Nephron (organoid): ENCODE results near the gene CFB.

Source experiments
- H3K27ac Mint-ChIP-seq, 3 experiments: 2 replicates each; pipeline ENCODE4 v1.8.0; 2020; ENCODE audit warnings: mixed read lengths in 3 of 3, mild to moderate bottlenecking in 2 of 3, moderate library complexity in 1 of 3
- H3K27me3 Mint-ChIP-seq: 2 replicates; pipeline ENCODE4 v1.8.0; 2021; ENCODE audit warnings: low read depth, mild to moderate bottlenecking, moderate library complexity, mixed read lengths
- H3K36me3 Mint-ChIP-seq: 2 replicates; pipeline ENCODE4 v1.8.0; 2020; ENCODE audit warnings: low read depth, mixed read lengths
- H3K4me1 Mint-ChIP-seq: 2 replicates; pipeline ENCODE4 v1.8.0; 2020; ENCODE audit warnings: mixed read lengths
- H3K4me3 Mint-ChIP-seq, 3 experiments: 2 replicates each; pipeline ENCODE4 v1.8.0; 2020; ENCODE audit warnings: mild to moderate bottlenecking in 3 of 3, mixed read lengths in 3 of 3, moderate library complexity in 2 of 3
- H3K9me3 Mint-ChIP-seq: 2 replicates; pipeline ENCODE4 v1.8.0; 2020; ENCODE audit warnings: mixed read lengths
- CTCF ChIP-seq, 3 experiments: fragments of 200-600 bp; sonication (generic); IDR thresholded peaks; one replicate each; pipeline ENCODE4 v1.5.0; 2021; ENCODE audit warnings: antibody characterized with exemption in 3 of 3; ENCODE audit not compliant: unreplicated experiment in 3 of 3

The CFB gene

DNA sequence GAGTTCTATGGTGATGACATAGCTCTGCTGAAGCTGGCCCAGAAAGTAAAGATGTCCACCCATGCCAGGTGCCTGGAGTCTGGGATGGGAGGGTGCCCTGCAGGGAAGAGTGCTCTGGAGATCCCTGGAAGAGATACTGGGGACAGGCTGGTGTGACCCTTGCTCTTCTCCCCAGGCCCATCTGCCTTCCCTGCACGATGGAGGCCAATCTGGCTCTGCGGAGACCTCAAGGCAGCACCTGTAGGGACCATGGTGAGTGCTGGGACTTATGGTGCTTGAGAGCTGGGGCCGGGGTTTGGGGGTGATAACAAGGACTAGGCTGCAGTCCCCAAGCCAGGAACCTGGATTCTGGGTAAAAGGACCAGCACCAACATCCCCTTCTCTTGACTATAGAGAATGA lies 2.2 kb upstream of the CFB start:
- Mint-ChIP-seq H3K27ac (no peak overlapping the region), H3K4me1 (peaks cover 13% of the 10 kb centered on the region), H3K4me3 (no peak overlapping the region), H3K9me3 (no peaks in the 10 kb centered on the region), H3K36me3 (no peaks in the 10 kb centered on the region), H3K27me3 (peaks cover 14% of the 10 kb centered on the region)
- TF ChIP-seq CTCF (IDR thresholded peaks at IDR 0.05; ENCODE audit: unreplicated experiment in 3 of 3), result no peak

DNA sequence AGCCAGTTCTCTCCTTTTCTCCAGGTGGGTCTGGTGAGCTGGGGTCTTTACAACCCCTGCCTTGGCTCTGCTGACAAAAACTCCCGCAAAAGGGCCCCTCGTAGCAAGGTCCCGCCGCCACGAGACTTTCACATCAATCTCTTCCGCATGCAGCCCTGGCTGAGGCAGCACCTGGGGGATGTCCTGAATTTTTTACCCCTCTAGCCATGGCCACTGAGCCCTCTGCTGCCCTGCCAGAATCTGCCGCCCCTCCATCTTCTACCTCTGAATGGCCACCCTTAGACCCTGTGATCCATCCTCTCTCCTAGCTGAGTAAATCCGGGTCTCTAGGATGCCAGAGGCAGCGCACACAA lies 765 bp upstream of the CFB start:
- TF ChIP-seq CTCF (IDR thresholded peaks at IDR 0.05; ENCODE audit: unreplicated experiment in 3 of 3), result no peak

GRCh38 chr6:31946370-31946885 lies 533 bp downstream of the CFB start:
- H3K27ac Mint-ChIP-seq, result no peak overlapping the region
- H3K36me3 Mint-ChIP-seq, result peaks cover 6% of the 10 kb centered on the region
- no peaks in the 10 kb centered on the region for H3K9me3 Mint-ChIP-seq
- H3K27me3 Mint-ChIP-seq, result peaks cover 9% of the 10 kb centered on the region
- no peak overlapping the region for H3K4me3 Mint-ChIP-seq
- peaks cover 6% of the 10 kb centered on the region for H3K4me1 Mint-ChIP-seq
- no peak for TF ChIP-seq CTCF (IDR thresholded peaks at IDR 0.05; ENCODE audit: unreplicated experiment in 3 of 3)

More for the DNA sequence above, 765 bp upstream of the CFB start:
- Mint-ChIP-seq H3K4me1 (peaks cover 13% of the 10 kb centered on the region), H3K4me3 (no peak overlapping the region), H3K27ac (peak overlapping the region in 2 of 3 experiments; percentile 14 to 44), H3K27me3 (peaks cover 14% of the 10 kb centered on the region), H3K9me3 (no peaks in the 10 kb centered on the region), H3K36me3 (no peaks in the 10 kb centered on the region)

- Mint-ChIP-seq H3K27me3 (peaks cover 9% of the 10 kb centered on the region), H3K27ac (no peak overlapping the region), H3K4me3 (no peak overlapping the region), H3K36me3 (peaks cover 6% of the 10 kb centered on the region), H3K9me3 (no peaks in the 10 kb centered on the region), H3K4me1 (peaks cover 6% of the 10 kb centered on the region)
- no peak for TF ChIP-seq CTCF (IDR thresholded peaks at IDR 0.05; ENCODE audit: unreplicated experiment in 3 of 3)
These were observed 1.3 kb downstream of the CFB start for GRCh38 chr6:31947070-31947675.

DNA sequence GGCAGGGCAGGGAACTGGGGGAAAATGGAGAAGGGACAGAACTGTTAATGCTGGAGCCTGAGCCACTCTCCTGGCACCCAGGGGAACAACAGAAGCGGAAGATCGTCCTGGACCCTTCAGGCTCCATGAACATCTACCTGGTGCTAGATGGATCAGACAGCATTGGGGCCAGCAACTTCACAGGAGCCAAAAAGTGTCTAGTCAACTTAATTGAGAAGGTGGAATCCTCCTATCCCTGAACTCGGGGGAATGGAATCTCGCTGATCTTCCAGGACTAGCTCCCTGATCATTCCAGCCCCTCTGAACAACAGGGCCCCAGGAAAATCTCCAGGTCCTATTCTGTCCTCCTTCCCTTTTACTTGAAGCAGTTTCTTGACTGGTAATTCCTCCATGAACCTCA lies 2.0 kb downstream of the CFB start:
- Mint-ChIP-seq H3K4me1 (peaks cover 6% of the 10 kb centered on the region), H3K4me3 (no peak overlapping the region), H3K27me3 (peaks cover 4% of the 10 kb centered on the region), H3K36me3 (peaks cover 11% of the 10 kb centered on the region), H3K27ac (no peak overlapping the region), H3K9me3 (no peaks in the 10 kb centered on the region)
- TF ChIP-seq CTCF (IDR thresholded peaks at IDR 0.05; ENCODE audit: unreplicated experiment in 3 of 3), result no peak

GRCh38 chr6:31948306-31948705 lies 2.4 kb downstream of the CFB start:
- Mint-ChIP-seq H3K4me1 (peaks cover 6% of the 10 kb centered on the region), H3K27me3 (peaks cover 4% of the 10 kb centered on the region), H3K9me3 (no peaks in the 10 kb centered on the region), H3K27ac (no peak overlapping the region), H3K36me3 (peaks cover 15% of the 10 kb centered on the region), H3K4me3 (no peak overlapping the region)
- TF ChIP-seq CTCF (IDR thresholded peaks at IDR 0.05; ENCODE audit: unreplicated experiment in 3 of 3), result no peak
